EH (cell line): Measurements from ENCODE around the gene FRMD4A.

Source experiments
- DNase-seq: peaks from one replicate; pipeline ENCODE4 v3.0.0-alpha.2; 2015; ENCODE audit warnings: low read depth

FRMD4A gene

DNA sequence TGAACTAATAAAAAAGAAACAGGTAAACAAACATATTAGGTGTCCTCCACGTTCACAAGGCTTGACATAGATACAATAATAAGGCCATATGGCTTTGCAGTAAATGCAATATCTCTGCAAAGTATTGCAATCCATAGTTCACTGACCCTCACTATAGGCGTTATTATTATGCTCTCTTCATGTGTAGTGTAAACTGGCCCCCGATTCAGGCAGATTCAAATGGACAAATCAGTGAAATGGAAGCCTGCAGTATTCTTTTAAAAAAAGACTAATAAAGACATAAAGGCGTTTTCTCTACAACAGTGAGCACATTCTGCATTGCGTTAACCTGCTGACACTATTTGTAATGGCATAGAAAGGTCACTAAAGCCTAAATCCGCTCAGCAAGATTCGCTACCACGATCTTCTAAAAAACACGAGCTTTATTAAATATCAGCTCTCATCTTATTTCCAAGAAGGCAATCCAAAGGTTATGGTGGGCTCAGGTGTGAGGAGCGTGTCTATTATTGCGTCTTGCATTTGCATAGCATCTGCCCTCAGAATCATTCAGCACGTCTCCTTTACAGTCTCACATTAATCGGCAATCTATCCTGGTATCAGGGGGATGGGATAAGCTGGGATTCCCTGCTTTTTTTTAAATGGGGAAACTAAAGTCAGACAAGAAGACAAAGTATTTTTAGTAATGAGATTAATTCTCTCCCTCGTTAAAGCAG lies 36.2 kb downstream of the FRMD4A start:
- DNase-seq: no peak

DNA sequence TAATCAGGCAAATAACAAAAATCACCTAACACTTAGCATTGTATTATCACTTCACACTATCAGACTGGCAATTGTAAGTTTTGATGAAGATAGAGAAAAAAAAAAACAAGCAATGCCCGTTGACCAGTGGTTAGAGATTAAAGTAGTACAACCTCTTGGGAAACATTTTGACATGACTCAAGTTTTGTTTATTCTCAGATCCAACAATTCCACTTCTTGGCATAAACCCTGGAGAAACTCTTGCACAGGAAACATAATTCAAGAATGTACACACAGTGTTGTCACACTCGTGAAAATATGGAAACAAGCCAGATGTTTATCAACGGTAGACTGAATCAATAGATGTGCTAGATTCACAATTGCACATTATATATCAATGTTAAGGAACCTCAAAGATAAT lies 37.2 kb downstream of the FRMD4A start:
- DNase-seq: no peak

DNA sequence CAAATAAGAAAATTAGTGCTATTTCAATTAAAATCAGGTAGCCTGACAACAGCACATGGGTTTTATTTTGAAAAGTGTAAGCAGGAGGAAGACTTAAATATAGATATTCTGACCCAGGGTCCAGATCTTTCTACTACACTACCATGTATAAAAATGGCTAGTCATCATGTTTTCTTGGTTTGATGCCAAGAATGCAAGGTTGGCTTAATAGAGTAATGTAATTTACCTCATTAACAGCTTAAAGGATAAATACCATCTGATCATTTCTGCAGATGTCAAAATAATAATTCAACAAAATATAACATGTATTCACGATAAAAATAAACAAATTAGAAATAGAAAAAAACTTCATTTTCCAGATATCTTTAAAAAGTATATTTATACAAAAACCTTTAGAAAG lies 39.4 kb downstream of the FRMD4A start:
- no peak for DNase-seq

GRCh38 chr10:14285941-14286560 lies 44.7 kb downstream of the FRMD4A start:
- no peak for DNase-seq

DNA sequence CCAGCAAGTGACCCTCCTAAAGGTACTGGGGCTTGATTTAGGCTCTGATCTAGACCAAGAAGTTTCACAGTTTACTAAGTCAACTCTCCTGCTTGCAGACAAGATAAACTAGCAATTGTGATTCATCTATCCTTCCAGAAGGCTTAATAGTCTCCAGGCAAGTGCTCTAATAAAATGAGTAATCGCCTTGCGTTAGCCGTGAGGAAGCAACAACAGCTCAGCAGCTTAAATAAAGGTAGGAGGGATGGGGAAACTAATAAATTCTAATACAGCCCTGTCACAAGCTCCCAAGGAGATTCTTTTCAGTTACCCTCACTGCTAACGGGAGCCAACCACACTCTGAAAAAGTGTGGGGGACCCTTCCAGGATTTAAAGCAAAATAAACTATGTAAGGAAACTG lies 48.4 kb downstream of the FRMD4A start:
- peak; percentile 63 for DNase-seq

GRCh38 chr10:14278533-14278932 lies 52.2 kb downstream of the FRMD4A start:
- DNase-seq: no peak

DNA sequence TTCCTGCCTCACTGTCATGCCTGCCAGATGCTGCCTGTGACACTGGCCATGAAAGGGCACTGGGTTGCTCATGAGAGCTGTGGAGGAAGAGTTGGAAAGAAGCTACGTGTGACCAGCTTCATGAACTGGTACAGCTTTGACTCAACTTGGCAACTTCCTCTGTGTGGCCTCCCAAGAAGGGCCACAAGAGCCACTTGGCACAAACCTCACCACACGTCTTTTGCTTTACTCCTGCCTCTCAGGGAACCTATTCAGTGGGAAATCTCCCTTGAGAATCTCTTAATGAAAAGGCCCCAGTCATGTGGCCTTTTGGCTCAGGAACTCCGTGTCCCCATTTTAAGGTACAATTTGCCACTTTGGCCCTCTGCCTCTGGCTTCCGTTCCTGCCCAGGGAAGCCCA lies 54.5 kb downstream of the FRMD4A start:
- no peak for DNase-seq

GRCh38 chr10:14271621-14272020 lies 59.1 kb downstream of the FRMD4A start:
- peak; percentile 35 for DNase-seq

DNA sequence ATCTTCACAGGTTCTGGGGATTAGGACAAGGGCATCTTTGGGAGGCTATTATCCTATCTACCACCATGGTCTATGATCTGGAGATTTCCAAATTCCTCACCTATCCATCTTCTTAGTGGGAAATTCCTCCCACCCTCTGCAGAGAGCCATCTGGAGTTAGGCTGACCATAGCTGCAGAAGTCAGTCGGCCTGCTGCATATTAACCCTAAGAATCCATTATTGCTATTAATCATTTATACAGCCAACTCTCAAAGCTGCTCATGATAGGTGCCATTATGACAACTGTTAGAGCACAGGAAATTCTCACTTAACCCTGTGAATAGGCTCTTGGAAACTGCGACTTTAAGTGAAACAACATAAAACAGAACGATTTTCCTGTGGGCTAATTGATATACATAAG lies 60.4 kb downstream of the FRMD4A start:
- no peak for DNase-seq

- DNase-seq: no peak
Measured at GRCh38 chr10:14265709-14266108, 65.0 kb downstream of the FRMD4A start.

- DNase-seq: no peak
Measured at GRCh38 chr10:14262836-14263425, 67.8 kb downstream of the FRMD4A start.

DNA sequence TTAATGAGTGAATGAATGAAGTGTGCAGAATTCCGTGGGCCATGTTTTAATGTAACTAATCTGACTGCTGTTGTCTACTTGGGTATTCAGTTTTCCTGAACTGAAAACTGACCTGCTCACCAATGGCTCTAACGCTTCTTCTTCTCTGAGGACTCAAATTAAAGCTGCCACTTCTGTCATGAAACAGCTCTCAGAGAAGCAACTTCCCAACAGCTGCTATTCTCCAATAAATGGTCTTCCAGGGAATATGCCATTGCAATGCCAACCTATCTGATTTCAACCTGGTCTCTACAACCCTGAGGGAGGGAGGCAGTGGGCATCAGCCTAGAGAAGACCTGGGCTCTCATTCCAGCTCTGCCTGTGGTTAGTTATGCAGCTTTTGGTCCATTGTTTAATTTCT lies 69.4 kb downstream of the FRMD4A start:
- DNase-seq: no peak

- peak; percentile 76 for DNase-seq
Measured at GRCh38 chr10:14259696-14260566, 70.8 kb downstream of the FRMD4A start.

- DNase-seq: peak; percentile 21
Measured at GRCh38 chr10:14254368-14254767, 76.4 kb downstream of the FRMD4A start.

DNA sequence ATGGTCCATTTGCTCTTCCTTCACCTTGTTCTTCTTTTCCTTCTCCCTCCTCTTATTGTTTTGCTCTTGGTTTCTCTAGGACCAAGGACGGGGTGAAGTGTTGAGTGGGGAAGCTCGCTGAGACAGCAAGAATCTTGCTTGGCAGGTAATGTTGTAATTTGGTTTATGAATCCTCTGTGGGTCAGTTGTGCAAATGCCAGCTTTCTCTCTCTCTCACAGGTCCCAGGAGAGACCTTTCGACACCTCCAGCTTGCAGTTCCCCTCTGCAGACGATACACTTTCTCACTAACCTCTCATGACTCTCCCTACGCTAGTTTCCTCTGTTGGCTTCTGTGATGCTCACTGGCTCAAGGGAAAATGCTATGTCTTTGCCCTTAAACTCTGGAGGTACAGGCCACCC lies 77.0 kb downstream of the FRMD4A start:
- no peak for DNase-seq

GRCh38 chr10:14253079-14253478 lies 77.6 kb downstream of the FRMD4A start:
- peak; percentile 15 for DNase-seq

DNA sequence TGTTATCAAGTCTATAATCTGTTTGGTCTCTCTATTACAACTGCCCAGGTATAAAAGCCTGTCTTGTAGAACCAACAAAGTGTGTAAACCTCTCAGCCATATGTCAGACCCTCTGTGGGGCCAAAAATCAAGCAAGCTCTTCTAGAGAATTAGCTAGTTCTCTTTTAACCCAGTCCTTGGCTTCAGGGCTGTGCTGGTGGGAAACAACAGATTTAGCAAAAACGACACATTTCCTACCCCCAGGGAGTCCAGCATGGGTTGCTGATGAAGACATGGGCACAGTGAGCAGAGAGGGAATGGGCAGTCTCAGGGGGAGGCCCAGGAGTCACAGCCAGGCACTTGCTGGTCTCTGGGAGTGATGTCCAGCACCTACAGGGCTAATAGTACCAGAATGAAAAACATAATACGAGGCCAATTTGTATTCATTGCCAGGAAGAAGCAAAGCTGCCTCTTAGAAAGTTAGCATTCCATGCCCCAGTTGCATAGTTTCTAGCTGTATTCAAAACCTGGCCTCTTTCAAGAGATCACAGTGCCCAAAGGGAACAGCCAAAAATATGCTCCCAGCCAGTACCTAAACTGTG lies 80.1 kb downstream of the FRMD4A start:
- DNase-seq: no peak

GRCh38 chr10:14247377-14248116 lies 83.2 kb downstream of the FRMD4A start:
- no peak for DNase-seq

DNA sequence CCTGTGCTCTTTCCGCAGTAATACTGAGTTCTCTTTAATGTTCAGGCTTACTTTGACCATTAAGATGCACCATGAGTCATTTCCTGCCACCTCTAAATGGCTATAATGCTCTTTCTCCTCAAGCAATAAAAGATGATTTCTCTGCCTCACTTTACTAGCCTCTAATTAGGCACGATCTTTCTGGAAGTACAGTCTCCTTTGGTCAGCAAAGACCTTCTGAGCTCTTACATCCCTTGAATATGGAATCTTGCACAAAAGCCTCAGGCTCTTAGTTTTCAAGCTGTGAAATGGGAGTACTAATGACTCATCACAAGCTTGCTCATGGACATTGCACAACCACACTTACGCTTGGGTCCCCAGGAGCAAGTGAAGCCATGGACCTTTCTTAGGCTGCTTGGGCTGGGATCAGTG lies 85.9 kb downstream of the FRMD4A start:
- peak; percentile 62 for DNase-seq

GRCh38 chr10:14244147-14244546 lies 86.6 kb downstream of the FRMD4A start:
- peak; percentile 11 for DNase-seq

GRCh38 chr10:14243221-14243620 lies 87.5 kb downstream of the FRMD4A start:
- DNase-seq: no peak
